ENCODE measurements around the gene BPIFA1. TPM values are rescaled to one million over a fixed set of nuclear protein-coding genes. Genes with fewer than 3 reads are reported as not detected.

Gene BPIFA1
- polyA plus RNA-seq, 3 donors, result not detected

DNA sequence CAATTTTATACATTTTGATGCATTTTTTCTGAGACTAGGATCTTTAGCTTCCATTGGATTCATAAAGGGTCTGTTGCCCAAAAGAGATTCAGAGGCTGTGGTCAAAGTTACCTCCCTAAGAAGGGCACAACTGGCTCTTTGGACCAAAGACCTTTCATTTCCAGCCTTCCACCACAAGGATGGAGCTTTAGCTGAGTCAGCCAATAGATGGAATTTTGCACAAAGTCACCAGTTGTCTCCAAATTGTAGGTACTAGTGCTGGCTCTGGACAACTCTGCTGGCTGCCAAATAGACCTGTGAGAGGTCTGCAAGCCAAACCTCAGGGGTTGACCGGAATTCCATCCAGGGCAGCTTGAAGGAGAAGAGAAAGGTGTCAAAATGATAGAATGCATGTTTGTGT lies 555 bp downstream of the BPIFA1 start:
- no peak overlapping the region for H3K27ac ChIP-seq (ENCODE audit: low read depth, low read length)
- 59 to 83% (median 65%) methylated on average over 1 of the region's 1 CpG for WGBS, 3 donors

DNA sequence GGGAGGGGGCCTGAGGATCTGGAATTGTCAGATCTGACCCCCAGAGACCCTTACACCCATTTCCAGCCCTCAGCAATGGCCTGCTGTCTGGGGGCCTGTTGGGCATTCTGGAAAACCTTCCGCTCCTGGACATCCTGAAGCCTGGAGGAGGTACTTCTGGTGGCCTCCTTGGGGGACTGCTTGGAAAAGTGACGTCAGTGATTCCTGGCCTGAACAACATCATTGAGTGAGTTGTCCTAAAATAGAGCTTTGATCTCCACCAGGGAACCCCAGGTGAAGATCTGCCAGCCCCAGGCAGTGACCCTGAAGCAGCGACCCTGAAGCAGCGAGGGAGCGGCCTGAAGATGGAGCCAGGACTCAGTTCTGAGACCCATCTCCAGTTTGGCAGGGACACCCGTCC lies 2.2 kb downstream of the BPIFA1 start:
- no peak overlapping the region for H3K27ac ChIP-seq (ENCODE audit: low read depth, low read length)
- 62 to 75% (median 69%) methylated on average over 6 of the region's 6 CpGs for WGBS, 3 donors

DNA sequence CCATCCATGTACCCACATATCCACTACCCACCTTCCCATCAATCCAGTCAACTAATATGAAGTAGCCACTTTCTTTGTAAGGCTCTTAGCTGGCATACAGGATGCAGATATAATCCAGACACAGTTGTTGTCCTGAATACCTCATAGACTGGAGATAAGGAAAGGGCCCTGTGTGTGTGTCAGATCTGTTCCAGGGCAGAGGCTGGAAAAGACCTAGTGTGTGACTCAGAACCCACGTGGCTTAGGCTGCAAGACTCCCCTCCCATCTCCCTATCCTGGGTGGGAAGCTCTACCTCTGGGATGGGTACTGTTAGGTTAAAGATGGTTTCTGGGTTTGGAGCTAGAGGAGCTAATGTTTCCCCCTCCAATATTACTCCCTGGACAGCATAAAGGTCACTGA lies 3.6 kb downstream of the BPIFA1 start:
- WGBS, 3 donors, result 33 to 54% (median 51%) methylated on average over 1 of the region's 1 CpG
- no peak overlapping the region for H3K27ac ChIP-seq (ENCODE audit: low read depth, low read length)

DNA sequence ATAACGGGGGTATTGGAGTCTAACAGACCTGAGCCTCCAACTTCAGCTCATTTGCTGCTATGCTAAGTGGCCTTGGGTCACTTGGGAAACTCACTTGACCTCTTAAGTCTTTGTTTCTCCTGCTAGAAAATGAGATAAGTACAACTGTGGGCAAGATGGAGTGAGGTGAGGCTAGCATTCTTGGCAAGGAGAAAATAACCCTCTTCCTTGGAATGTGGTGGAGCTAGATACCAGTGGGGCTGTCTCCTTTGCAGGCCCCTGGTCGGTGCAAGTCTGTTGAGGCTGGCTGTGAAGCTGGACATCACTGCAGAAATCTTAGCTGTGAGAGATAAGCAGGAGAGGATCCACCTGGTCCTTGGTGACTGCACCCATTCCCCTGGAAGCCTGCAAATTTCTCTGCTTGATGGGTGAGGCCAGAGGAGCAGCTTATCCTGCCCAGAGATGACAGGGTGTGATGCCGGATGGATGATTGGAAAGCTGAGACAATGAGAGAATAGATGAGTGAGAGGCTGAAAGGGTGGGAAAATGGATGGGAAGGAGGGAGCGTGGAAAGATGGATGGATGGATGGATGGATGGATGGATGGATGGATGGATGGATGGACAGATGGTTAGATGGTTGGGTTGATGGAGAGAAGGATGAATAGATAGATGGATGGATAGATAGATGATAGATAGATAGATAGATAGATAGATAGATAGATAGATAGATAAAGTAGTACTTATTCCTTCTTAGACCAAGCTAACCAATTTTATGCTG lies 4.4 kb downstream of the BPIFA1 start:
- WGBS, 3 donors, result 48 to 76% (median 75%) methylated on average over 4 of the region's 4 CpGs
- H3K27ac ChIP-seq (ENCODE audit: low read depth, low read length), result no peak overlapping the region

DNA sequence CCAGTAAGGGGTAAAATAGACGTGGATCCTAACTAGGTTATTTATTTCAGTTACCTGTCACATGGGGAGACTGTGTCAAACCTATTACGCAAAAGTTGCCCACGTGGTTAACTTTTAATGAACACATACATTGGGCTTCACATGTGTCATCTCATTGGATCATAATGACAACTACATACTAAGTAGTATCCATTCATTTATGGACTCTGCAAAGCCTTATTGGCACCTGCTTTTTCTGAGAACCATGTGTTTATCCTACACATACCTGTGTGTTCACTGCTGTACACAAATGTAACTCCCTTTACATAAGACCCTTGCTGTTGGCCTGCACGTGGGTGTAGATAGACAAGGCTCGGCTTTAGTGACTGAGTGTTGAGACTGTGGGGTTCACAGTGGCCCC lies 5.1 kb downstream of the BPIFA1 start:
- H3K27ac ChIP-seq (ENCODE audit: low read depth, low read length), result no peak overlapping the region
- WGBS, 3 donors, result 61 to 73% (median 63%) methylated on average over 5 of the region's 5 CpGs

GRCh38 chr20:33242319-33243100 lies 6.7 kb downstream of the BPIFA1 start:
- H3K27ac ChIP-seq (ENCODE audit: low read depth, low read length), result no peak overlapping the region
- WGBS, 3 donors, result 55 to 69% (median 58%) methylated on average over 7 of the region's 7 CpGs

DNA sequence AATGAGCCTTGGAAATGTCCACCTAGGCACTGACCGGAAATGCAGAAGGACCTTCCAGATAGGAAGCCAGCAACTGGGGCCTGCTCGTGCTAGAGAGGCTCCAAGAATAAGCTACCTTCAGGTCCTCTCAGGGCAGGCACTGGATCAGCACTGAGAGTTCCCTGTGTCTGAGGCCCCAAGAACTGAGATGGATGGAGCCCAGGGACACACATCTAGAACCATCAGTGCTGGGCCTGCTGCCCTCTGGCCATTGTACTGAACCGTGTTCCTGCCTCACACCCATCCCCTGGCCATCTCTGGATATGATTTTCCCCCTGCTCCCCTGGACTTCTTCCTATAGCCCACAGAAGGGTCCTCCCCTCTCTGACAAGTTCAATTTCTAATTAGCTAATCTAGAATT lies 10.3 kb downstream of the BPIFA1 start:
- WGBS, 3 donors, result 60 to 66% (median 65%) methylated on average over 3 of the region's 3 CpGs
- H3K27ac ChIP-seq (ENCODE audit: low read depth, low read length), result no peak overlapping the region

DNA sequence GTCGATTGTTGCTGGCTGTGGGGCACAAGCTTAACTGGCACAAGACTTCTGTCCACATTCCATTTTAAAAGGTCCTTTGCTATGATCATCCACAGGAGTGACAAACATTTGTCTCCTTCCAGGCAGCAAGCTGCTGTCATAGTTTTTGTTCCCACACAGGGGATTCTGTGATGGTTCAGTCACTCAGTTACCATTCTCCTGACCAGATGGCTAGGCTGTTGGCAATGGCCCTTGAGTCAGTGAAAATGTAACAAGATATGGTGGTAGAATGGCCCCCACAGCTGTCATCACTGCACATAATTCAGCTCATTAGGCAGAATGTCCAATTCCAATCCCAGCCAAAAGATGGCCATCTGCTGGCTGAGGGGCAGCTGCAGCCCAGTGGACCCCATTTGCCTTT lies 13.7 kb downstream of the BPIFA1 start:
- H3K27ac ChIP-seq (ENCODE audit: low read depth, low read length), result no peak overlapping the region
- 90 to 96% (median 96%) methylated on average over 1 of the region's 1 CpG for WGBS, 3 donors

- 45 to 53% (median 48%) methylated on average over 2 of the region's 2 CpGs for WGBS, 3 donors
Measured at GRCh38 chr20:33250666-33251065, 14.9 kb downstream of the BPIFA1 start.

GRCh38 chr20:33251496-33251895 lies 15.7 kb downstream of the BPIFA1 start:
- 59 to 73% (median 68%) methylated on average over 3 of the region's 3 CpGs for WGBS, 3 donors

More at GRCh38 chr20:33250666-33251065, 14.9 kb downstream of the BPIFA1 start:
- H3K27ac ChIP-seq (ENCODE audit: low read depth, low read length), result no peak overlapping the region

DNA sequence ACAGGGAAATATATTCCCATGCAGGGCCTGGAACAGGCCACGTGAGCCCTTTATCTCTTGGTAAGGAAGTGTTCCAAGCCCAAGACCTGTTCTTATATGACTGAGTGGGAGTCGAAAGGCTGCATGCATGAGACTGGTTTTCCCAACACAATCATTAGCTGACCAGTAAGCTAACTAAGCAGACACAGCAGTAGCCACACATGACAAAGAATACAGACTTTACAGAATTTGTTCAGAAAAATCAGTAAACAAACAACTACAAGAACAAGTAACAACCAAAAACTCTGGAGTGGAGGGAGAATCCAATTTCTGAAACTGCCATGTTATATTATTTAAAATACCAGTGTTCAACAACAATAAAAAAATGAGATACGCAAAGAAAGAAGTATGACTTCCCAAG lies 16.7 kb downstream of the BPIFA1 start:
- no peak overlapping the region for H3K27ac ChIP-seq (ENCODE audit: low read depth, low read length)
- 80 to 88% (median 84%) methylated on average over 3 of the region's 3 CpGs for WGBS, 3 donors

More at GRCh38 chr20:33251496-33251895, 15.7 kb downstream of the BPIFA1 start:
- no peak overlapping the region for H3K27ac ChIP-seq (ENCODE audit: low read depth, low read length)

GRCh38 chr20:33255005-33255404 lies 19.2 kb downstream of the BPIFA1 start:
- 58 to 77% (median 73%) methylated on average over 2 of the region's 2 CpGs for WGBS, 3 donors
- H3K27ac ChIP-seq (ENCODE audit: low read depth, low read length), result no peak overlapping the region

DNA sequence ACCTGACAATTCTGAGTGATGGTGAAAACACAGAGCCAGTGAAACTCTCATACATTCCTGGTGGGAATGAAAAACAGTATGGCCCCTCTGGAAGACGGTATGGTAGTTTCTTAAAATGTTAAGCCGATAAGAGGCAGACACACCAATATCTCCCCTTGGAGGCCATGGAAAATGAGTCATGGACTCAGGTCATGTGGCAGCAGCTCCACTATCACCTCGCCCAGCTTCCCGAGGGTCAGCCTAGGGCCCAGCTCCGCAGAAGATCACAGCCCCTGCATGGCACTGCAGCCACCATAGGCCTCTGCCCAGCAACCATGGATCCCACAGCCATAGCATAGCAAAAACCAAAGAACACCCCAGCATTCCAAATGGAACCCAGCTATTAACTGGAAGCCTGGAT lies 21.4 kb downstream of the BPIFA1 start:
- H3K27ac ChIP-seq (ENCODE audit: low read depth, low read length), result no peak overlapping the region
- 81 to 86% (median 83%) methylated on average over 5 of the region's 5 CpGs for WGBS, 3 donors

GRCh38 chr20:33259371-33259770 lies 23.6 kb downstream of the BPIFA1 start:
- no peak overlapping the region for H3K27ac ChIP-seq (ENCODE audit: low read depth, low read length)
- 47 to 72% (median 53%) methylated on average over 5 of the region's 5 CpGs for WGBS, 3 donors

DNA sequence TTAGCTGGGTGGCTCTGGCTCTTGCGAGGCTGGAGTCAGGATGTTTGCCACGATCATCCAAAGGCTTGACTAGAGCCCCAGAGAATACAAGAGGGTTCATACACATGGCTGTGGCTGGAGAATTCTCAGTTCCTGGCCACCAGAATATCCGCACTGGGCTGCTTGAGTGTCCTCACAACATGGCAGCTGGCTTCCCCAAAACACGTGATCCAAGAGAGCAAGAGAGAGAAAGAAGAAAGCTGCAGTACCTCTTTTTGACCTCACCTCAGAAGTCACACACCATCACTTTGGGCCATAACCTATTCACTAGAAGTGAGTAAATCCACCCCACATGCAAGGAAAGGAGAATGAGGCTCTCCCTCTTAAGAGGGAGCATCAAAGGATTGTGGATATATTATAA lies 25.7 kb downstream of the BPIFA1 start:
- 59 to 74% (median 72%) methylated on average over 4 of the region's 4 CpGs for WGBS, 3 donors
- no peak overlapping the region for H3K27ac ChIP-seq (ENCODE audit: low read depth, low read length)

DNA sequence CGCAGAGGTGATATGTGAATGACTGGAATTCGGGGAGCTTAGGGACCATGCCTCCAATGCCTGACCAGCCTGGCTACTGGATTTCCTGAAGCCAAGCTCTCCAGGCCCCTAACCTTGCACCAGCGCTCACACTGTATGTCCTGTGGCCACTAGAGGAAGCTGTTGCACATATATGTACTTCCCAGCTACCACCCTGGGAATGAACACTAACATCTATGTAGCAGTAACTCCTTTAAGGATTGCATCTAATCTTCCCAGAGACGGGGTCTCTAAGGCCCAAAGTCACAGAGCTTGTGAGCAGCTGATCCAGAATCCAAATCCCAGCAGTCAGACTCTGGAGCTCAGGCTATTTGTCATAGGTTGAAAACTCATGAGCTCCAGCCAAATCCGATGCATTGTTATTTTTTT lies 26.9 kb downstream of the BPIFA1 start:
- 14 to 23% (median 21%) methylated on average over 5 of the region's 5 CpGs for WGBS, 3 donors
- no peak overlapping the region for H3K27ac ChIP-seq (ENCODE audit: low read depth, low read length)

DNA sequence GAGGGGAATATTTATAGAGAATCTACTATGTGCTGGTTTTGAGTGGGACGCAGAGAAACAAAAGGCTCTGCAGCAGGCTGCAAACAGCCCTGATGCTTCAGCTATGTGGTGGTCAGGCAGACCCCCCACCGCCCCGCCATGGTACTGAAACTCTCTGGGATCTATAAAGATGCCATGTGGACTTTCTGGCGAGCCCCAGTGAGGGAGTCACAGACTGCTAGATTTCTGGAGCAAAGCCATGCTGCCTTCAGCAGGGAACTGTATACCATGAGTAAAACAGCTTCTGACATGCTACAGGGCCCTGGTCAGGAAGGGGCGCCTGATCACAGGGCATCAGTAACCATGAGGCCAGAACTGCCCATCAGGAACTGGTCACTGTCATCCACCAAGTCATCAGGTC lies 28.0 kb downstream of the BPIFA1 start:
- WGBS, 3 donors, result 76 to 86% (median 77%) methylated on average over 5 of the region's 5 CpGs
- no peak overlapping the region for H3K27ac ChIP-seq (ENCODE audit: low read depth, low read length)

GRCh38 chr20:33267701-33268100 lies 31.9 kb downstream of the BPIFA1 start:
- WGBS, 3 donors, result 37 to 63% (median 40%) methylated on average over 3 of the region's 3 CpGs
- H3K27ac ChIP-seq (ENCODE audit: low read depth, low read length), result no peak overlapping the region

DNA sequence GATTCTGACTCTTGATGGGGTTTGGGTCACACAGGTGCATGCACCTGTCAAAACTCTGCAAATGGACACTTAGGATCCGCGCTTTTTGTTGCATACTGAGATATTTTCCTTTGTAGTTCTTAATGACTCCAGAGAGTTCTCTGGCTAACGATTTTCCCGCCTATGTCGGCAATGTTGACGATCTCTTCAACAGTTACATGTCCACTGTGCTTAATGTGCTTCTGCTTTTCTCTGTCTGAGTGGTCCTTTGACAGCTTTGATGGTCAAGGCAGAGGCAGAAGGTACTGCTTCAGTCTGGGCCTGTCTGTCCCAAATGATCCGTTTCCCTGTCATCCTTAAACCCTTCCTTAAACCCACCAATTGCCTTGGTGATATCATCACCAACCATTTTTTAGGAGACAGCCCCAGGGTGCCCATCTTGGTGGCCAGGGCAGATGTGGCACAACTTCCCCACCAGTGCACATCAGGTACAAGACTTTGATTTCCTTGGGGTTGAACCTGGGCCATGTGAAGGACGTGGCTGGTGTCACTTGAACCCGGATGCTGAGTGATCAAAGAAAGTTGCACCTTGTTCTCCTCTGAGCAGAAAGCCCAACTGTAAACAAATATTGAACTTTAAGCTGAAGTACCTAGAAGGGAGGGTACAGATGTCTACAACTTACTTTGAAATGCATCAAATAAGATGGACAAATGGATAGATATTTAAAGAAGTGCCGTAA lies 36.5 kb downstream of the BPIFA1 start:
- H3K27ac ChIP-seq (ENCODE audit: low read depth, low read length), result no peak overlapping the region
- WGBS, 3 donors, result 80 to 82% (median 81%) methylated on average over 10 of the region's 10 CpGs

Data from adipose tissue (tissue), 3 donors.